HG02623 (cell line): ENCODE data around the gene OSTF1.

Source experiments
- ATAC-seq: cut with Tn5 transposase; IDR thresholded peaks from one replicate; pipeline ENCODE4 v1.9.1; 2021; ENCODE audit warnings: moderate library complexity; ENCODE audit not compliant: unreplicated experiment

The OSTF1 gene

GRCh38 chr9:75117564-75117963 is 29.2 kb downstream of the OSTF1 start:
- no peak for ATAC-seq

GRCh38 chr9:75120686-75121085 is 32.4 kb downstream of the OSTF1 start:
- ATAC-seq: no peak

GRCh38 chr9:75121914-75122558 is 33.7 kb downstream of the OSTF1 start:
- no peak for ATAC-seq

GRCh38 chr9:75123696-75124095 is 35.4 kb downstream of the OSTF1 start:
- no peak for ATAC-seq

GRCh38 chr9:75128535-75128934 is 40.2 kb downstream of the OSTF1 start:
- no peak for ATAC-seq

GRCh38 chr9:75130172-75130571 is 41.9 kb downstream of the OSTF1 start:
- no peak for ATAC-seq

- no peak for ATAC-seq
Observed at GRCh38 chr9:75130621-75131230, 42.4 kb downstream of the OSTF1 start.

- ATAC-seq: no peak
Observed at GRCh38 chr9:75131700-75132099, 43.4 kb downstream of the OSTF1 start.

GRCh38 chr9:75132244-75132643 is 43.9 kb downstream of the OSTF1 start:
- no peak for ATAC-seq

GRCh38 chr9:75133396-75133795 is 45.1 kb downstream of the OSTF1 start:
- ATAC-seq: no peak

GRCh38 chr9:75134495-75134894 is 46.2 kb downstream of the OSTF1 start:
- no peak for ATAC-seq

- no peak for ATAC-seq
Observed at GRCh38 chr9:75138260-75139040, 50.1 kb downstream of the OSTF1 start.

- no peak for ATAC-seq
Observed at GRCh38 chr9:75139201-75139600, 50.9 kb downstream of the OSTF1 start.

- ATAC-seq: no peak
Observed at GRCh38 chr9:75140261-75140660, 51.9 kb downstream of the OSTF1 start.

GRCh38 chr9:75142202-75142601 is 53.9 kb downstream of the OSTF1 start:
- ATAC-seq: no peak

- ATAC-seq: no peak
Observed at GRCh38 chr9:75146229-75146628, 57.9 kb downstream of the OSTF1 start.

- ATAC-seq: no peak
Observed at GRCh38 chr9:75147638-75148037, 59.3 kb downstream of the OSTF1 start.

GRCh38 chr9:75148561-75148960 is 60.2 kb downstream of the OSTF1 start:
- no peak for ATAC-seq

GRCh38 chr9:75149841-75150241 is 61.5 kb downstream of the OSTF1 start:
- ATAC-seq: no peak

- ATAC-seq: no peak
Observed at GRCh38 chr9:75150512-75150911, 62.2 kb downstream of the OSTF1 start.

GRCh38 chr9:75152416-75152815 is 64.1 kb downstream of the OSTF1 start:
- ATAC-seq: no peak

GRCh38 chr9:75156858-75157257 is 68.5 kb downstream of the OSTF1 start:
- ATAC-seq: no peak
